Tibial nerve (tissue), 4 donors: ENCODE measurements around the gene SPACA4. TPM values are rescaled to one million over a fixed set of nuclear protein-coding genes. Genes with fewer than 3 reads are reported as not detected.

Source experiments
- DNase-seq, 2 donors: peaks; one replicate each; pipeline ENCODE4 v3.0.0-alpha.2; 2019; ENCODE audit warnings: low spot score in 2 of 2
- H3K27ac ChIP-seq, 4 donors: fragments of 200-600 bp; sonication (generic) in 3 of 4; one replicate each; pipeline ENCODE4 v1.5.1; 2017 to 2019; ENCODE audit warnings: mild to moderate bottlenecking in 1 of 4
- H3K27me3 ChIP-seq, 2 donors: fragments of 200-600 bp; sonication (generic) in 1 of 2; one replicate each; pipeline versions ENCODE4 v1.5.1 to v1.6.0; 2017 to 2019
- H3K36me3 ChIP-seq, 3 donors: fragments of 200-600 bp; sonication (generic); one replicate each; pipeline ENCODE4 v1.5.1; 2018 to 2019
- H3K4me1 ChIP-seq, 4 donors: fragments of 200-600 bp; sonication (generic) in 3 of 4; one replicate each; pipeline ENCODE4 v1.5.1; 2017 to 2019
- H3K4me3 ChIP-seq, 4 donors: fragments of 200-600 bp; sonication (generic) in 3 of 4; one replicate each; pipeline ENCODE4 v1.5.1; 2017 to 2019; ENCODE audit warnings: mild to moderate bottlenecking in 1 of 4, moderate library complexity in 1 of 4
- H3K9me3 ChIP-seq, 4 donors: fragments of 200-600 bp; sonication (generic) in 3 of 4; one replicate each; pipeline ENCODE4 v1.5.1; 2017 to 2019
- CTCF ChIP-seq, 5 experiments: fragments of 200-600 bp in 3 of 5; fragments of 450-650 bp in 2 of 5; sonication (generic) in 3 of 5; IDR thresholded peaks; one replicate each; pipeline ENCODE4 v1.5.1; 2016 to 2019; ENCODE audit warnings: antibody characterized with exemption in 5 of 5, mild to moderate bottlenecking in 3 of 5, moderate library complexity in 2 of 5
- EP300 ChIP-seq, 2 donors: sonication (generic); formaldehyde crosslinking; IDR thresholded peaks; one replicate each; pipeline ENCODE4 v1.6.1; 2017; ENCODE audit warnings: antibody characterized with exemption in 2 of 2, mild to moderate bottlenecking in 1 of 2
- POLR2A ChIP-seq, 2 donors: fragments of 450-650 bp; IDR thresholded peaks; one replicate each; pipeline ENCODE4 v1.6.1; 2017; ENCODE audit warnings: antibody characterized with exemption in 2 of 2, mild to moderate bottlenecking in 2 of 2, moderate library complexity in 2 of 2
- WGBS, 2 donors: methylation state at CpG; one replicate each; pipeline ENCODE4 v1.1.5; 2018; 5-methylcytosine and 5-hydroxymethylcytosine counted together
- total RNA-seq, 4 donors: library from RNA; depleted of rRNA; stranded (reverse); fragments of >200 nt; gene quantifications; one replicate each; pipeline ENCODE4 v1.1.0, GENCODE V29; 2016

The SPACA4 gene
- total RNA-seq, 4 donors from 2014 or later, result not detected

GRCh38 chr19:48644839-48645619 is 38.5 kb downstream of the SPACA4 start:
- peak overlapping the region; percentile 86 to 96 (median 91) for H3K27ac ChIP-seq
- H3K27me3 ChIP-seq, result no peaks in the 10 kb centered on the region
- peaks cover 0 to 27% (median 10%) of the 10 kb centered on the region in 4 donors for H3K4me1 ChIP-seq
- TF ChIP-seq POLR2A (IDR thresholded peaks at IDR 0.05) (peak in 1 of 2 donors; percentile 41), CTCF (IDR thresholded peaks at IDR 0.05) (no peak), EP300 (IDR thresholded peaks at IDR 0.05) (peak; percentile 48 to 49)
- DNase-seq, result peak; percentile 66 to 84
- H3K36me3 ChIP-seq, result no peaks in the 10 kb centered on the region
- H3K9me3 ChIP-seq, result no peaks in the 10 kb centered on the region
- WGBS, 2 donors, result 3 to 11% methylated on average over 18 to 25 of the region's 25 CpGs
- H3K4me3 ChIP-seq, result peak overlapping the region; percentile 59 to 67 (median 66)

DNA sequence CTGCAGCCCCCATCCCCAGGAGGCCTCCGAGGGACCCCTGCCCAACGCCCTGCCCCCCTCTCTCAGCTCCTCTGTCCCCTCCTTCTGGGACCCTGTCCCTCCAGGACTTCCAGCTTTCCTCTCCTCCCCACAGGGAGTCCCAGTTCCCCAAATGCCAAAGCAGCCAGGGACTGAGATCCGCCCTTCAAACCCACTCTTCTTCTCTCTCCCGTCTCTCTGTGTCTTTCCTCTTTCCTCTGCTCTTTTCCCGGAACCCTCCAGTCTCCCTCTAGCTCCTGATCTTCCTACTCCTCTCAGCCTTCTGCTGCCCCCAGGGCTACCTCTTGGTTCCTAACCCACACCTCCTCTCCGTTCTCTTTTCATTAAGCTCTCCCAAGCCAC is 39.1 kb downstream of the SPACA4 start:
- Histone ChIP-seq H3K4me3 (peak overlapping the region; percentile 59 to 67 (median 66)), H3K9me3 (no peaks in the 10 kb centered on the region), H3K27ac (peak overlapping the region; percentile 86 to 96 (median 91)), H3K27me3 (no peaks in the 10 kb centered on the region), H3K4me1 (peaks cover 0 to 27% (median 10%) of the 10 kb centered on the region in 4 donors), H3K36me3 (no peaks in the 10 kb centered on the region)
- TF ChIP-seq POLR2A (IDR thresholded peaks at IDR 0.05) (no peak), CTCF (IDR thresholded peaks at IDR 0.05) (no peak), EP300 (IDR thresholded peaks at IDR 0.05) (no peak)
- 0 to 2% methylated on average over 6 of the region's 6 CpGs for WGBS, 2 donors
- DNase-seq, result no peak

- WGBS, 2 donors, result 0 to 1% methylated on average over 24 to 29 of the region's 33 CpGs
- Histone ChIP-seq H3K4me1 (peaks cover 0 to 27% (median 10%) of the 10 kb centered on the region in 4 donors), H3K36me3 (no peaks in the 10 kb centered on the region), H3K27me3 (no peaks in the 10 kb centered on the region), H3K27ac (peak within 1 kb of the TSS; percentile 86 to 96 (median 91)), H3K9me3 (no peaks in the 10 kb centered on the region), H3K4me3 (peak within 1 kb of the TSS; percentile 59 to 67 (median 66))
- TF ChIP-seq EP300 (IDR thresholded peaks at IDR 0.05), result peak; percentile 72 to 77
- TF ChIP-seq POLR2A (IDR thresholded peaks at IDR 0.05), result peak in 1 of 2 donors; percentile 50
- peak; percentile 94 to 96 (median 94) for TF ChIP-seq CTCF (IDR thresholded peaks at IDR 0.05)
- DNase-seq, result peak; percentile 73 to 86
These were observed 39.6 kb downstream of the SPACA4 start, which contains the start of gene CA11 for GRCh38 chr19:48646001-48646721. Gene CA11 (minus strand): TSS chr19:48646187. CDS start chr19:48645632, 555 bp downstream.

DNA sequence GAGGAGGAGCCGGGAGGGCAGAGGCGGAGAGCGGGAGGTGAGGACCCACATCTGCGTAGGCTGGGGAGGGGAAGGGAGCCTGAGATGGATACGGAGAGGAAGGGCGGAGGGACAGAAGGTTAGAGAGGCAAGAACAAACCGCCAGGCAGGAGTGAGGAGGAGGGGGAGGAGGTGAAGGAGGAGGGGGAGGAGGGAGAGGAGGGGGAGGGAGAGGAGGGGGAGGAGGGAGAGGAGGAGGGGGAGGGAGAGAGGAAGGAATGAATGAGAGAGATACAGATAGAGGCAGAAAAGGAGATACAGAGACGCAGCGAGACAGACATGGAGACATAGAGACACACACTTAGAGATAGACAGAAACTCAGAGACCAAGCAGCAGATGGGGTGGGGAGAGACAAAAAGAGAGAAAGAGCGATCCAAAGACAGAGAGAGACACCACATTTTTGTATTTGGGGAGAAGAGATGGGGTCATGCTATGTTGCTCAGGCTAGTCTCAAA is 40.2 kb downstream of the SPACA4 start:
- DNase-seq, result no peak
- Histone ChIP-seq H3K27me3 (no peaks in the 10 kb centered on the region), H3K36me3 (no peaks in the 10 kb centered on the region), H3K4me3 (peak overlapping the region; percentile 59 to 67 (median 66)), H3K4me1 (peaks cover 0 to 27% (median 10%) of the 10 kb centered on the region in 4 donors), H3K27ac (peak overlapping the region; percentile 86 to 96 (median 91)), H3K9me3 (no peaks in the 10 kb centered on the region)
- TF ChIP-seq CTCF (IDR thresholded peaks at IDR 0.05) (no peak), EP300 (IDR thresholded peaks at IDR 0.05) (no peak), POLR2A (IDR thresholded peaks at IDR 0.05) (no peak)
- 9 to 11% methylated on average over 10 of the region's 10 CpGs for WGBS, 2 donors
